Kidney epithelial cell (primary cell): ENCODE data around the gene ZNF862. TPM values are rescaled to one million over a fixed set of nuclear protein-coding genes. Genes with fewer than 3 reads are reported as not detected.
"Not testable (repeated sequence)": the region's sequence is repeated elsewhere in the genome, so short reads cannot be mapped to it uniquely, and the experiment has no call there.

Experiments used
- DNase-seq: peaks from one replicate; pipeline ENCODE4 v3.0.0-alpha.2; 2010; ENCODE audit warnings: low read depth
- H3K27me3 ChIP-seq: 2 replicates; pipeline ENCODE4 v1.6.0; 2011; ENCODE audit warnings: low read length; ENCODE audit not compliant: control insufficient read depth, insufficient read depth
- H3K36me3 ChIP-seq: 2 replicates; pipeline ENCODE4 v1.5.1; 2011; ENCODE audit warnings: low read length; ENCODE audit not compliant: control insufficient read depth, insufficient read depth
- H3K4me3 ChIP-seq: 2 replicates; pipeline ENCODE4 v1.5.1; 2011; ENCODE audit warnings: low read depth, mild to moderate bottlenecking, control low read depth, low read length
- total RNA-seq: library from RNA; depleted of rRNA; stranded (reverse); fragments of >200 nt; gene quantifications from 2 replicates; pipeline ENCODE4 v1.2.3, GENCODE V29; 2015
- TF ChIP-seq, protein P1 (sequence below): IDR thresholded peaks from 2 replicates; pipeline ENCODE4 v1.5.1; 2011; ENCODE audit warnings: mild to moderate bottlenecking, moderate library complexity, low read length, control low read depth, inconsistent platforms; ENCODE audit not compliant: insufficient read depth, poor library complexity, severe bottlenecking

The ZNF862 gene
- total RNA-seq, 1 donor from 2014 or later, result 7.2 TPM

DNA sequence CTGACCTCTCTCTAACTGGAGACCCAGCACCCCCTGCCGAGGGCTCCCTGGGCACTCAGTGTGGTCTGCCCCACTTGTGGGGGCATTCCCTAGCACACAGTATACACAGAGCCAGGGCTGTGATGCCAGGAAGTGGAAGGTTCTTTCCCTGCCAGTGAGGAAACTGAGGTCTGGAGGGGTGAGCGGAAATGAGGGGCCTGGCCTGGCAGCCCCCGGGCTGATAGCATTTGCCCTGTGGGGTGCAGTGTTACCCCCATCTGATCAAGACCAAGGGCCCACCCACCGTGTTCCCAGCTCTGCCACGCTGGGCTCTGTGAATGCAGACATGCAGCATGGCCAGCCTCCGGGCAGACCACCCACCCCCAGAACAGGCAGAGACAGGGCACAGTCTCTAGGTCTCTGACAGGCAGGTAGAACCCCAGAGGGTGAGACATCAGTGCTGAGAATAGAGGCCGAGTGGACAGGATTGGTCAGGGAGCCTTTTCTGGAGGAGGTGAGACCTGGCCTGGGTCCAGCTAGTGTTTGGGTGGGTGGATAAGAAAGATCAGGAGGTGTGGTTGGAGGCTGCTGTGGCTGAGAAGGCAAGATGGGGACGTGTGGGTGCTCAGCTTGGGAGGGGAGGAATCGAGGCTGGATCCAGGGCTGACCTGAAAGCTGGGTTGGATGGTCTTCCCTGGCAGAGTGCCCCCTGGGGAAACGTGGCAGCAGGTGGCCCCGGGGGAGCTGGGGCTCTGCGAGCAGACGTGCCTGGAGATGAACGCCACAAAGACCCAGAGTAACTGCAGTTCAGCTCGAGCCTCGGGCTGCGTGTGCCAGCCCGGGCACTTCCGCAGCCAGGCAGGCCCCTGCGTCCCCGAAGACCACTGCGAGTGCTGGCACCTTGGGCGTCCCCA, 10.8 kb upstream of the ZNF862 start:
- Histone ChIP-seq H3K36me3 (no peaks in the 10 kb centered on the region), H3K27me3 (peaks cover 12% of the 10 kb centered on the region), H3K4me3 (no peak overlapping the region)
- TF ChIP-seq, protein P1, sequence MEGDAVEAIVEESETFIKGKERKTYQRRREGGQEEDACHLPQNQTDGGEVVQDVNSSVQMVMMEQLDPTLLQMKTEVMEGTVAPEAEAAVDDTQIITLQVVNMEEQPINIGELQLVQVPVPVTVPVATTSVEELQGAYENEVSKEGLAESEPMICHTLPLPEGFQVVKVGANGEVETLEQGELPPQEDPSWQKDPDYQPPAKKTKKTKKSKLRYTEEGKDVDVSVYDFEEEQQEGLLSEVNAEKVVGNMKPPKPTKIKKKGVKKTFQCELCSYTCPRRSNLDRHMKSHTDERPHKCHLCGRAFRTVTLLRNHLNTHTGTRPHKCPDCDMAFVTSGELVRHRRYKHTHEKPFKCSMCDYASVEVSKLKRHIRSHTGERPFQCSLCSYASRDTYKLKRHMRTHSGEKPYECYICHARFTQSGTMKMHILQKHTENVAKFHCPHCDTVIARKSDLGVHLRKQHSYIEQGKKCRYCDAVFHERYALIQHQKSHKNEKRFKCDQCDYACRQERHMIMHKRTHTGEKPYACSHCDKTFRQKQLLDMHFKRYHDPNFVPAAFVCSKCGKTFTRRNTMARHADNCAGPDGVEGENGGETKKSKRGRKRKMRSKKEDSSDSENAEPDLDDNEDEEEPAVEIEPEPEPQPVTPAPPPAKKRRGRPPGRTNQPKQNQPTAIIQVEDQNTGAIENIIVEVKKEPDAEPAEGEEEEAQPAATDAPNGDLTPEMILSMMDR, result no peak
- DNase-seq, result no peak

DNA sequence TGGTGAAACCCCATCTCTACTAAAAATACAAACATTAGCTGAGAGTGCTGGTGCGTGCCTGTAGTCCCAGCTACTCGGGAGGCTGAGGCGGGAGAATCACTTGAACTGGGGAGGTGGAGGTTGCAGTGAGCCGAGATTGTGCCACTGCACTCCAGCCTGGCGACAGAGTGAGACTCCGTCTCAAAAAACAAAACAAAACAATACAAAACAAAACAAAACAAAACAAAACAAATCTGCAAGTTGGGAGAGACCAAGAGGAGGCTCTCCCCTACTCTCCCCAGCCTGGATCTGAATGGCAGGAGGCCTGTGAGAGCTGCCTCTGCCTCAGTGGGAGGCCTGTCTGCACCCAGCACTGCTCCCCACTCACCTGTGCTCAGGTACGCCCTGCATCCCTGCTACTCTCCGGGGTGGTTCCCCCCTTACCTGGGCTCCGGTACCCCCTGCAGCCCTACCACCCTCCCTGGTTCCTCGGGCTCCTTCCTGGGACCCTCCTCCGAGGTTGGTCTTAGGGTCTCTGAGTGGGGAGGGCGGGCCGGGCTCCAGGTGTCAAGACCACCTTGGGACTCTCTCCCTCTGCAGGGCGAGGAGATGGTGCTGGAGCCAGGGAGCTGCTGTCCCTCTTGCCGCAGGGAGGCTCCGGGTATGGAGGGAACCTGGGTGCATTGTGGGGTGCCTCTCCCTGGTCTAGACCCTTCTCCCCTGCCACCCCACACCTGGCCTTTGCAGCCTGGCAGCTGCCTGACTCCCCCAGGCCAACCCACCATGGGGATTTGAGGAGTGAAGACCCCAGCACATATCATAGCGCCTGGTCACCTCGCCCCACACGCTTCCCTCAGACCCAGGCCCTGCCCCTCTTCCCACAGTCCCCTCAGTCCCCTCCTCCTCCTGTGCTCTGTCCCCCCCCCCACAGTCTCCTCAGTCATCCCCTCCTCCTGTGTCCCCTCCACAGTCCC, 9.5 kb upstream of the ZNF862 start:
- TF ChIP-seq, protein P1, result no peak
- no peak for DNase-seq
- Histone ChIP-seq H3K27me3 (peaks cover 16% of the 10 kb centered on the region), H3K4me3 (no peak overlapping the region), H3K36me3 (no peaks in the 10 kb centered on the region)

DNA sequence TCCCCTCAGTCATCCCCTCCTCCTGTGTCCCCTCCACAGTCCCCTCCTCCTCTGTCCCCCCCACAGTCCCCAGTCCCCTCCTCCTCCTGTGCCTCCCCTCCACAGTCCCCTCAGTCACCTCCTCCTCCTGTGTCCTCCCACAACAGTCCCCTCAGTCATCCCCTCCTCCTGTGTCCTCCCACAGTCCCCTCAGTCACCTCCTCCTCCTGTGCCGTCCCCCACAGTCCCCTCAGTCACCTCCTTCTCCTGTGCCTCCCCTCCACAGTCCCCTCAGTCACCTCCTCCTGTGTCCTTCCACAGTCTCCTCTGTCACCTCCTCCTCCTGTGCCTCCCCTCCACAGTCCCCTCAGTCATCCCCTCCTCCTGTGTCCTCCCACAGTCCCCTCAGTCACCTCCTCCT, 7.6 kb upstream of the ZNF862 start:
- H3K4me3 ChIP-seq, DNase-seq, H3K36me3 ChIP-seq: not testable (repeated sequence)
- peaks cover 19% of the 10 kb centered on the region for H3K27me3 ChIP-seq

DNA sequence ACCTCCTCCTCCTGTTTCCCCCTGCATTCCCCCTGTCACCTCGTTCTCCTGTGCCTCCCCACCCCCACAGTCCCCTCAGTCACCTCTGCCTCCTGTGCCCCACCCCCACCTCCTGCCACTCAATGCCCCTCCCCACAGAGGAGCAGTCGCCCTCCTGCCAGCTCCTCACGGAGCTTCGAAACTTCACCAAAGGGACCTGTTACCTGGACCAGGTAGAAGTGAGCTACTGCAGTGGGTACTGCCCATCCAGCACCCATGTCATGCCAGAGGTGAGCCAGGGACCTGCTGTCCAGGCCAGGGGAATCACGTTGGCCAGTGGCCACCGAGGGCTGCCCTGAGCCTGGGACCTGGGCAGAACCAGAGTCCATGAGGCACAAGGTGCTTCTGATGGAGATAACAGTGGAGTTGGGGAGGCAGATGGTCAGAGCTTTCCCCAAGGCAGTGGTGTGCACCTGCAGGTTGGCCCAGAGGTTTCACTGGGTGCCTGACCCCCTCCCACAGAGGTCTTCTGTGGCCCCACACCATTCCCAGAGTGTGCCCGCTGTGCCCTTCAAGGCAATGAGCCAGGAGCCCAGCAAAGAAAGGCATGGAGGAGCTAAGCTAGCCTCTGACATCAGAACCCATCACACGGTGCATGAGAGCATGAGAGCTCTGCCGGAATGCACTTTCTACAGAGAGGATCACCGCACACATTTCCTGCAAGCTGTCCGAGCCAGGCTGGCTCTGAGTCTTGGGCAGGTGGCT, 7.0 kb upstream of the ZNF862 start:
- no peak overlapping the region for H3K4me3 ChIP-seq
- peaks cover 16% of the 10 kb centered on the region for H3K27me3 ChIP-seq
- no peaks in the 10 kb centered on the region for H3K36me3 ChIP-seq
- DNase-seq, result no peak
- TF ChIP-seq, protein P1, result no peak

DNA sequence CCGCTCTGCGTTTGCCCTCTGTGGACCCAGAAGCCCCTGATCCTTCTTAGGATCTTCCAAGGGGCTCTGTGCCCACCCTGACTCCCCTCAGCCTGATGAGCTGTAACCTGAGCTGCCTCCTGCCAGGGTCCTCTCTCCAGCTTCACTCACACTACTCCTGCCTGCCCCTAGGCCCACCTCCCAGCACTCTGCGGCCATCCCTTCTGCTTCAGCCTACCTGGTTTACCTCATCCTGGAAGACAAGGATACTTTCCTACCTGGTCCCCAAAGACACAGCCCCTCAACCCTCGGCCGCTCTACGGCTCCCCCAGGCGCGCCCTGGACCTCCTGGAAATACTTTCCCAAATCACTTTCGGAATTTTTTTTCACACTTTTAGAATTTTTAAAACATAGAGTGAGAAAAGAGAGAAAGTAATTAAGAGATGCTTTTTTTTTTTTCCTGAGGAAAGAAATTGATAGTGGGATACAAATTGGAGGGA, 6.4 kb upstream of the ZNF862 start:
- no peaks in the 10 kb centered on the region for H3K36me3 ChIP-seq
- H3K4me3 ChIP-seq, result no peak overlapping the region
- TF ChIP-seq, protein P1, result no peak
- peaks cover 16% of the 10 kb centered on the region for H3K27me3 ChIP-seq
- no peak for DNase-seq
